Smooth muscle cell (in vitro differentiated cells): ENCODE results near the gene ZNF100. TPM values are rescaled to one million over a fixed set of nuclear protein-coding genes. Genes with fewer than 3 reads are reported as not detected.

Experiments
- DNase-seq: peaks from one replicate; lab custom pipeline; 2025; ENCODE audit not compliant: unreplicated experiment; lab: John Stamatoyannopoulos, UW
- H2AFZ ChIP-seq: fragments of 200-600 bp; sonication (generic); 2 replicates; pipeline ENCODE4 v1.6.0; 2016; ENCODE audit warnings: antibody characterized with exemption, low read depth, mild to moderate bottlenecking
- H3F3A ChIP-seq: fragments of 200-600 bp; sonication (generic); 2 replicates; pipeline ENCODE4 v1.6.0; 2017; ENCODE audit warnings: antibody characterized with exemption, low read depth
- H3K27ac ChIP-seq: fragments of 200-600 bp; sonication (generic); 2 replicates; pipeline ENCODE4 v1.5.1; 2016; ENCODE audit warnings: low read depth, mild to moderate bottlenecking
- H3K27me3 ChIP-seq: fragments of 200-600 bp; sonication (generic); 2 replicates; pipeline ENCODE4 v1.6.1; 2016; ENCODE audit warnings: low read depth, mild to moderate bottlenecking
- H3K36me3 ChIP-seq: fragments of 200-600 bp; sonication (generic); 2 replicates; pipeline ENCODE4 v1.5.1; 2016; ENCODE audit warnings: low read depth
- H3K4me1 ChIP-seq: fragments of 200-600 bp; sonication (generic); 2 replicates; pipeline ENCODE4 v1.5.1; 2016; ENCODE audit warnings: low read depth
- H3K4me2 ChIP-seq: fragments of 200-600 bp; sonication (generic); 2 replicates; pipeline ENCODE4 v1.6.0; 2016; ENCODE audit warnings: mild to moderate bottlenecking
- H3K4me3 ChIP-seq: fragments of 200-600 bp; sonication (generic); 2 replicates; pipeline ENCODE4 v1.5.1; 2016; ENCODE audit warnings: mild to moderate bottlenecking
- H3K79me2 ChIP-seq: fragments of 200-600 bp; sonication (generic); 2 replicates; pipeline ENCODE4 v1.6.0; 2016; ENCODE audit warnings: low read depth, mild to moderate bottlenecking
- H3K9ac ChIP-seq: fragments of 200-600 bp; sonication (generic); 2 replicates; pipeline ENCODE4 v1.6.0; 2016; ENCODE audit warnings: low read depth
- H3K9me3 ChIP-seq: fragments of 200-600 bp; sonication (generic); replicated peaks from 2 replicates; pipeline ENCODE4 v1.5.1; 2016; ENCODE audit warnings: low read depth
- H4K20me1 ChIP-seq: fragments of 200-600 bp; sonication (generic); 2 replicates; pipeline ENCODE4 v1.6.0; 2016; ENCODE audit warnings: low read depth
- CTCF ChIP-seq: fragments of 200-600 bp; sonication (generic); IDR thresholded peaks from 2 replicates; pipeline ENCODE4 v1.5.1; 2017; ENCODE audit warnings: borderline replicate concordance, mild to moderate bottlenecking, antibody characterized with exemption; ENCODE audit not compliant: insufficient read depth, poor library complexity, severe bottlenecking
- WGBS: methylation state at CpG from one replicate; pipeline ENCODE4 v1.1.7; 2016; ENCODE audit warnings: low lambda C conversion rate; 5-methylcytosine and 5-hydroxymethylcytosine counted together
- polyA plus RNA-seq: library from polyadenylated mRNA; unstranded; fragments of >200 nt; fragmentation: Nextera tagmentation; extraction: Ambion mirVana; gene quantifications from 2 replicates; pipeline ENCODE4 v1.2.1, GENCODE V29; 2016
- total RNA-seq: library from RNA; depleted of rRNA; stranded (reverse); fragments of >200 nt; gene quantifications from 2 replicates; pipeline ENCODE4 v1.2.3, GENCODE V29; 2014

ZNF100 gene
- total and polyA plus RNA-seq, 2 experiments from 2014 or later: 1.5 to 5.7 TPM

GRCh38 chr19:21705393-21705792 lies 62.0 kb downstream of the ZNF100 start:
- no peaks in the 10 kb centered on the region for H4K20me1 ChIP-seq
- no peaks in the 10 kb centered on the region for H3K9me3 ChIP-seq
- no peaks in the 10 kb centered on the region for H3F3A ChIP-seq
- H3K27me3 ChIP-seq: no peaks in the 10 kb centered on the region
- WGBS: 75% methylated on average over 1 of the region's 1 CpG
- no peaks in the 10 kb centered on the region for H3K79me2 ChIP-seq
- H3K27ac ChIP-seq: no peak overlapping the region
- no peaks in the 10 kb centered on the region for H3K36me3 ChIP-seq
- H3K9ac ChIP-seq: no peak overlapping the region
- no peaks in the 10 kb centered on the region for H3K4me1 ChIP-seq
- no peak overlapping the region for H3K4me2 ChIP-seq
- H2AFZ ChIP-seq: no peak overlapping the region
- no peak overlapping the region for H3K4me3 ChIP-seq
- no peak for DNase-seq
- no peak for TF ChIP-seq CTCF

- no peak overlapping the region for H3K9ac ChIP-seq
- no peak overlapping the region for H3K4me2 ChIP-seq
- TF ChIP-seq CTCF: no peak
These were observed 63.1 kb downstream of the ZNF100 start for GRCh38 chr19:21704320-21704719.

DNA sequence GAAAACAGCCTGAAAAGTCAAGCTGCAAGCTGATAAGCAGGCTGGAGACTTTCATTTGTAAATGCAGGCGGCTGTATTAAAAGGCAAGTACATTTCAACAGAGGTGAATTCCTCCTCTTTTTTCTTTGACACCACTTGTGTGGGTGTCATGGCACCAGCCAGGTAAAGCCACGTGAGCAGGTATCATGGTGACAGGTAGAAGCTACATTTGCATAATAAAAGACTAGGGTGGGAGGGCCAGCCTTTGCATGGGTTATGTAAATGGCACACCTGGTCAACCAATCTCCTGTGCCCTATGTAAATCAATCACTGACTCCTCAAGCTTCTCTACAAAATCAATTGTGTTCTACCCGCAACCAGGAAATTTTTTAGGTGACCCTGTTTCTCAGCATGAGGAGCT lies 68.2 kb downstream of the ZNF100 start:
- Histone ChIP-seq H3K36me3 (no peaks in the 10 kb centered on the region), H3F3A (no peaks in the 10 kb centered on the region), H3K4me1 (no peaks in the 10 kb centered on the region), H3K27me3 (no peaks in the 10 kb centered on the region), H3K4me3 (no peak overlapping the region), H4K20me1 (no peaks in the 10 kb centered on the region), H3K79me2 (no peaks in the 10 kb centered on the region), H2AFZ (no peak overlapping the region), H3K4me2 (no peak overlapping the region), H3K9ac (no peak overlapping the region), H3K9me3 (no peaks in the 10 kb centered on the region), H3K27ac (no peak overlapping the region)
- 58% methylated on average over 3 of the region's 3 CpGs for WGBS
- no peak for TF ChIP-seq CTCF
- DNase-seq: no peak

More at GRCh38 chr19:21704320-21704719, 63.1 kb downstream of the ZNF100 start:
- no peak overlapping the region for H3K4me3 ChIP-seq
- H3K79me2 ChIP-seq: no peaks in the 10 kb centered on the region
- H3K9me3 ChIP-seq: no peaks in the 10 kb centered on the region
- no peaks in the 10 kb centered on the region for H3F3A ChIP-seq
- WGBS: 65% methylated on average over 3 of the region's 3 CpGs
- no peak for DNase-seq
- H3K27ac ChIP-seq: no peak overlapping the region
- H3K36me3 ChIP-seq: no peaks in the 10 kb centered on the region
- no peaks in the 10 kb centered on the region for H3K27me3 ChIP-seq
- no peaks in the 10 kb centered on the region for H4K20me1 ChIP-seq
- no peak overlapping the region for H2AFZ ChIP-seq
- no peaks in the 10 kb centered on the region for H3K4me1 ChIP-seq

- H4K20me1 ChIP-seq: no peaks in the 10 kb centered on the region
- no peak overlapping the region for H3K9ac ChIP-seq
- H3K36me3 ChIP-seq: no peaks in the 10 kb centered on the region
- no peak for DNase-seq
- H3K4me1 ChIP-seq: no peaks in the 10 kb centered on the region
- no peaks in the 10 kb centered on the region for H3K27me3 ChIP-seq
- WGBS: 34% methylated on average over 4 of the region's 4 CpGs
- H3K4me2 ChIP-seq: no peak overlapping the region
- H3K79me2 ChIP-seq: no peaks in the 10 kb centered on the region
- H3K9me3 ChIP-seq: no peaks in the 10 kb centered on the region
- H3F3A ChIP-seq: no peaks in the 10 kb centered on the region
- peak; percentile 45 for TF ChIP-seq CTCF
- H3K4me3 ChIP-seq: no peak overlapping the region
- no peak overlapping the region for H3K27ac ChIP-seq
- no peak overlapping the region for H2AFZ ChIP-seq
These were observed 69.2 kb downstream of the ZNF100 start for GRCh38 chr19:21698215-21698614.
